GM21717 (cell line): ENCODE data around the gene NFIA.

Experiments used
- ATAC-seq: cut with Tn5 transposase; IDR thresholded peaks from one replicate; pipeline ENCODE4 v1.9.1; 2021; ENCODE audit warnings: mild to moderate bottlenecking, moderate library complexity; ENCODE audit not compliant: unreplicated experiment

The NFIA gene

DNA sequence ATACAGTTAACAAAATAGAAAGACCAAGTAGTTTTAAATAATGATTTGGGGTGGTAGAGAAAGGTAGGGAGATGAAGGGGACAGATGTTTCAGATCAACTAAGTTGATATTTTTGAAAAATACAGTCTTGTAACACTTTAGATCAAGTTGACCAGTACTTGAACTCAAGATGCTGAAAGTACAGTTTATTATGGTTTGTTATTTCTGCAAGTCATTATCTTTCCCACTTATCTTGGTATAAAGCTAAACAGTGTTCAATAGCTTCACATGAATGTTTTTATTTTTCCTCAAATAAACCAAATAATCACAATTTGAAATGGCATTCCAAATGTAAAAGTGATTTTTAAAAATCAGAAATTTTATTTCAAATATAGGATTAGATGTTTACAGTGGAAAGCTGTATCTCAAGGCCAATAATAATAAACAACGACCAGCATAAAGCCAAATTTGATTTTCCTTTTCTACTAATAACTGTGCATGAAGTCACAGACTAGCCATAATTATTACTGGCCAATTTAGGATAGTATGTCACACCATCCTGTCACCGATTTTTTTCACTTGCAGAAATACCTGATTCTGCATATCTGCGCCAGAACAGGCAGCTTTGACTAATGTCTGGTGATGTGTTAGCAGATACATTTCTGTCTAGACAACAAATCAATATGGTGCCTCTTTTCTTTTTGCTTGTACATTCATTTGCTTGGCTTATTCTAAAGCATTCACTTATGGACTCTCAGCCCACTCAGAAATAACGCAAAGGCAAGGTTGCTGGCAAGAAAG is 322.4 kb downstream of the NFIA start:
- ATAC-seq: no peak

DNA sequence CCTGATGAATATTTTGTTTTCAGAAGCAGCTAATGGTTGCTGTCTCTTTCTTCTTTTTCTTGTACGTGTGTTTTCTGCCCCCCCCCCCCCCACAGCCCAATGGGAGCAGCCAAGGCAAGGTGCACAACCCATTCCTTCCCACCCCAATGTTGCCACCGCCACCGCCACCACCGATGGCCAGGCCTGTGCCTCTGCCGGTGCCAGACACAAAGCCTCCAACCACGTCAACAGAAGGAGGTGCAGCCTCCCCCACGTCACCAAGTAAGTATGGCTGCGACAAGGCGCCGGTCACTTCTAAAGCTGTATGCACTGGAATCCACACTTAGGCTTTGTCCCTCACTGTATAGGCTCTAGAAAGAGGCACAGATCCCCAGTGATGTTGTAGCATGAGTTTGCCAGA is 324.1 kb downstream of the NFIA start:
- no peak for ATAC-seq

DNA sequence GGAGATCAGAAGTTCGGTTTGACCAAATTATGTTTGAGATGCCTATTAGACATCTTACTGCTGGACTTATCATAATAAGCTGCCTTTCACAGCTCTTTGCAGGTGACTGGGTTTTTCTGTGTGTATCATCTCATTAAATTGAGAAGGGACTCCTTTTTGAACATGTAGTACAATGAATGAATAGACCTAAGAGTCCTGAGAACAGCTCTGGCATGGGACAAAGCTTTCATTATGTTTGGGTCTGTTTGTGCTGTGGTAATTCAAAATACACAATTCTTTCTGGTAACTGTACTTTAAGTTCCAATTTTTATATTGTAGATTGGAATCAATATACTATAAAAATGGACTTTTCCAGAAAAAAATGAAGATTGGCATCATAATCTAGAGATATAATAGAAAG is 330.2 kb downstream of the NFIA start:
- ATAC-seq: no peak

DNA sequence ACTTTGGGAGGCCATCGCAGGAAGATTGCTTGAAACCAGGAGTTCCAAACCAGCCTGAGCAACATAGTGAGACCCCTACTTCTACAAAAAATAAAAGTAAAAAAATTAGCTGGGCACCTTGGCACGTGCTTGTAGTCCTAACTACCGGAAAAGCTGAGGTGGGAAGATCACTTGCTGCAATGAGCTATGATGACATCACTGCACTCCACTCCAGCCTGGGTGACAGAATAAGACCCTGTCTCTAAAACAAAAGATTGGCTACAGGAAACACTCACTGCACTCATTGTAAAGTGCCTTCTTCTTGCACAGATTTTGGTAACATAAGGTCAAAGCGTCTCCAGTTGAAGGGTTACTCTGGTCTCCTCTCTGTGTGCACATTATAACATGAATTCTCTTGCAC is 336.8 kb downstream of the NFIA start:
- ATAC-seq: no peak

DNA sequence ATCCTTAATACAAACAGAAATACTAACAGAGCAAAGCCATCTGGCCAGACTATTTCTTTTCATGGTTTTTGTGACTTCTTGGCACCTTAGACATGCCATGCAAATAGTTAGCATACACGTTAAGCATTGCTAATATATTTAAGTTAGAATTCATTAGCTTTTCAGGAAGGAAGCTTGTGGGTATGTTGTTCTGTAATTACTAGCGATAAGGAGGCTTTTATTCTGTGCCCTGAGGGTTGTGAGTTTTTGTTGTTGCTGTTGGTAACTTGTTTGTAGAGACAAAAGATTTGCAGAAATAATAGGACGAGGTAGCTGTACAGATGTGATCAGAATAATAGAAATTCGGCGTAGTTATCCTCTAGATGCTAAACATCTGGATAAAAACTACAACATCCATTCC is 337.3 kb downstream of the NFIA start:
- ATAC-seq: no peak

DNA sequence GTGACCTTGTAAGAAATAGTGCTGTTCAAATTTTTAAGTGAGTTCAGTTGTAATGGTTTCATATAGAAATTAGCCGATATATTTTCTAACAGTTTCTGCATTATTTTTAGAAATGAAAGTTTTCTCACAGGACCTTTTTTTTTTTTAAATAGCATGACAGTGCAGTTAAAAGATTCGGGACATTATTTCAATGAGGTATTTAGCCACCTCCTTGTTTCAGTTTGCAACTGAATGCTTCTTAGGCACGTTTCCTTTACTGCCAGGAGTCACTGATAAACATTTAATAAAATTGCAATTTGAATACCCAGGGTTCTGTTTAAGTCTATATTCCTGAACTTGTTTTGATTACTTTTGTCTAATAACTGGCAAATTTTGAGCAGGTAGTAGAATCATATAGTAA is 337.9 kb downstream of the NFIA start:
- no peak for ATAC-seq

DNA sequence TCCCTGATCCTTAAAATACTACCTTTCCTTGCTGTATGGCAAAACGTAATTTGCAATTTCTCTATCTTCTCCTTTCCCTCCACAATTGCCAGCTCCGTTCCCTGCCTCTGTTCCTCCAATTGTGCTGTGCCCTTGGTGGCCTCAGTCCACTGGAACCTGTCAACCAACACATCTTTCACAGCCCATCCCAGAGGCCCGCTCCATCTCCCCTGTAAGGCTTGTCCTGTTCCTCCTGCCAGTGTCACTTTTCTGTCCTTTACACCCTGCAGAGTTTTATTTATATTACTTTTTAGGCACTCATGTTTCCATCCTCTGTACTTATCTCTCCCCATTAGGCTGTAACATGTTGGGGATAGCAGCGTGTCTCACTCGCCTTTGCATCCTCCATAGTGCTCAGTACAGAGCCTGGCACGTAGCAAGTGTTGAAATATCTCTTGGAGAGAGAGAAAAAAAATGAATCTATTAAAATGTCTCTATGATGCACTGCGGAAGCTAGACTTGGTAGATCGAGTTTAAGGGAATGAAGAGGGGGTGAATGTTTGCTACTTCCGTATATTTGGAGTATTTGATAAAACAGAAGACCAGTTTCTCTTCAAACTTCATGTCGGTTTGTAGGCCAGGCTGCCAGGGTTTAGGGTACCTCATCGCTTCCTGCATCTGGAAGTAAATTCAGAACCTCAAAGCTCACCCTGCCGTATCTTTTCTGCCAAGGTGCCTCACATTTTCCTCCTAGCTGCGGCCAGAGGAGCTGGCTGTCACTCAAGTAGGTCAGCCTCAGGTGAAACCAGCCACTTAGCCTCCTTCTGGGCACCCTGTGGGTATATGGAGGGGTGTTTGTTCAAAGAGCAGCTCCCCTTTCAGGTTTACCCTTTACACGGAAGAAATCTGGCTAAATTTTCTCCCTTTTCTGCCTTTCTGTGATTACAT is 338.8 kb downstream of the NFIA start:
- ATAC-seq: no peak

DNA sequence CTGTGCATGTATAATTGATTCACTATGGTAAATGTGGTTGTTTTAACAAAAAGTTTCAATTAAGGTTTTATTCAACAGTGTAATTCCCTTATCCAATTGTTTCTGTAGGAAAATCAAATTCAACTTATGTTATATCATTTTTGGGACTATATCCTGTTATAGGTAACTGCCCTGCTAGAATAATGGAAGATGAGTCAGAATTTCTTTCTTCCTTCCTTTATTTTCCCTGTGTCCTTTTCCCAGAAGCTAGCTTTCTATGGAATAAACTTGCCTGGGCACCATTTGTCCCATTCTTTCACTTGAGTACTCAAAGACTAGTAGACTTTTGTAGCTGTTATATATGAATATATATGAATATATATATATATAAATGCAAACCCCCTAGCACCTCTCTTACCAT is 341.3 kb downstream of the NFIA start:
- no peak for ATAC-seq

DNA sequence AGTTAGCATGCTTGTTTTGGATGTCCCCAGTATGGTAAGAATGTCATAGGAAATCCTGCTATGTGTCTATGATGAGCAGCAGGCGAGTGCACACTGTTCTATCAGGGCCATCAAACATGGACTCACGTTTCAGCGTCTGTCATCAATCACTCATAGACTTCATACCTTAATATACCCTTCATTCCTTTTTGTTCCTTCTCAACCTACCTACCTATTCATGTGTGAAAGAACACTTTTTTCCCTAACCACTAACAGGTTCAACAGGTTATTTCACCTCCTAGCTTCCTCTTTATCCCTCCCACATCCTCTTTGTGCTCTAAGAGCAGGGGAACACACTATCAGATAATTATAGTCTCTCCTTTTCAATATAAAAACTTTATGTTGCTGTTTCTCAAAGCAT is 342.0 kb downstream of the NFIA start:
- ATAC-seq: no peak

DNA sequence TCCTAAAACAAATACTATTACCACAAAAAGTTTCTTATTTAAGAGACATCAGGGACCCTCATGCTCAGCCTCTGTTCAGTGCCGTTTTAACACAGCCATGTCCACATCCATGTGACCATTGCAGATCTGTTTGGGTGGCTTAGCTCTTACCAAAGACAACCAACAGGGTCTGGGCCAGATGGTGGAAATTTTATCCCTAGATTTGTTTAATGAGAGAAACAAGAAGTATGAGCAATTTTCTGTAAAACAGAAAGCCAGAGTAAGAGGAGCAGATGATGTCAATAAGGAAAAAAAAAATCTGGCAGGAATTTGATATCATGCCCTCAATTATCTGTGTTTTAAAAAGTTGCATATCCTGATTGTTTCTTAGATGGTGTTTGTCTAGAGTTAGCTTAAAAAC is 342.7 kb downstream of the NFIA start:
- no peak for ATAC-seq

DNA sequence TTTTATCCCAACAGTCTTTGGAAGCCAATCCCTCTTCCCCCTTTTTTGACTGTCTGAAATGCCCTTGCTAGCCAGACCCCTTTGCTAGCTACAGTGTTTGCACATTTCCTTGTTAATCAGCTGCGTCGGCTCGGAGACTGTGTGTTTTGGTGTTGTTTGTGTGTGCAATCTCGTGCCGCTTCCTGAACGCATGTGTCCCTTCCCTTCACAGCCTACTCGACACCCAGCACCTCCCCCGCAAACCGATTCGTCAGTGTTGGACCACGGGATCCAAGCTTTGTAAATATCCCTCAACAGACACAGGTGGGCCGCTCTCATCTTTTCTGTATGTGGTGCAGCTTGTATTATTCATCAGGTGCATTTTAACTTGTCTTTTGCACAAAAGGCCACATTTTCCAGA is 343.9 kb downstream of the NFIA start:
- ATAC-seq: no peak

DNA sequence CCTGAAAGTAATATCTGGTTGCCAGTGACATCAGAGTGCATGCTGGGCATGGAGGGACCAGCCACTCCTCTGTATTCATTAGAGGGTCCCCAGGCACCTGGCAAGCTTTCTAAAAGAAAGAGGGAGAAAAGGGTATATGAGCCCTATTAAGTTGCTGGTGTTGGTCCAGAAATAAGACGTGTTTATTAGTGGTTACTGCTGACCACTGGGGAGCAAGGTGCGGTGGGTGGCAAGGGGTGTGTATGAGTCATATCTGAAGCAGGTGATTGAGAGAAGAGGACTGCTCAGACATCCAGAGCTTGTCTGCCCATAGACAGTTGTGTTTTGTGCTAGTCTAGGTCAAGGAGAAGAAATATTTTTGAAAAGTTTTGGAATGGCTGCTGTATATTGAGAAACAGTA is 344.5 kb downstream of the NFIA start:
- ATAC-seq: no peak

DNA sequence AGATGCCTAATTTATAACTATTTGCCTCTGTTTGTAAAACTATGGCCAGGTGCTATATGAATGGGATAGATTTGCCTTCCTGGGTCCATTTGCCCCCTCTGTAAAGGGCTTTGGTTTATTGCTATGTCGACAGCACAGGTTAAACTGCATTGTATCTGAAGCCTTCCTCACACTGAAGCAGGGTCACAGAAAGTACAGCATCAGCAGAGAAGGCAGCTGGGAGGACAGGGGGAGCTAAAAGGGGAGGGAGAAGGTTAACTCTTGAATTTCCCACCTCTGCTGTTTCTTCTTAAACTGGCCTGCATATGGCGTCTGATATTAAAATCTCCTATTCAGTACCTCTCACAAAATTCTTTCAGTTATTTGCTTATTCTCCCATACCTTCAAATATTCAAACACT is 345.1 kb downstream of the NFIA start:
- no peak for ATAC-seq

DNA sequence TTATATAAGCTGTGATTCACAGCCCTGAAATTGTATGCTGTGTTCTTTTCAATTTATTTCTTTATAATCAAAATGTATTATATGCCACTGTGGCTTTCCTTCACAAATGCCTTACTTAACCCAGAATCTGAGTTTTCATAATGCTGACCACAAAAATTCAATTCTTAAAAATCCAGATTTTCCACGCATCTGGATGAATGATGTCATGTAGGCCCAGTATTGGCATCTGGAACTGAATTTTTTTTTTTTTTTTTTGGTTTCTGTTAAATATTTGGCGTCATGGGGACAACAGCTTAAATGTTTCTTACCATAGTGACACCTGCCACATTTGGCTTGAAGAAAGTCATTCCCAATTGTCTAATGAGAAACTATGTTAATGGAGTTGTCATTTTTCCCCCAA is 345.8 kb downstream of the NFIA start:
- ATAC-seq: no peak

DNA sequence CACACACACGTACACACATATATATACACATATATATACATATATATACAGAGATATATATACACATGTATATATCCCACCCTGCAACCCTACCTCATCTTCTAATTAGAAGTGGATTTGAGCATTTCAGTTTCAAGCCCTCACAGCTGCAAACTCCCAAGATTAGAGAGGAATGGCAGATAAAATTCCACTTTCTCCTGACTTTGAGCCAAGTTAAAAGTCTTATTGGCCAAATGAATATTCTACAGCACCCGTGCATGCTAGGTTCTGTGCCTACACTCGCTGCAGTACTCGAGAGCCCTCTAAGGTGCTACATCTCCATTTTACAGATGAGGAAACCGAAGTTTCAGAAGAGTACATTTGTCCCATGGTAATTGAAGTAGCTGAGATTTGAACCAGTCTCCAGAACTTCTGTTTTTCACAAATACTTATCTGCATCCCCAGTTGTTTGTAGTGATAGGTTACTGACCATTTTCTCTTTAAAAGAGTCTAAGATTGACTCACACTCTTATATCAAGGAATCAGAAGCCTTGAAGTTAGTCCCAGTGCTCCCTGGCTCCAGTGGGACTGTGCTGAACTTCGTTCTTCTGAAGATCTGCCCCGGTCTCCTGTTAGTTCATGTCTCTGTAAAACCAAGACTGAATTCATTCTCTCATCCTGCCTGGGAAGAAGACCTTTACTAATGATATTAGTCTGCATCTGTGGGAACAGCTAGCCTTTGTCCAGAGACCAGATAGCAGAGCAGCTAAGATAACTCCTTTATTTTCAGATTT is 350.4 kb downstream of the NFIA start:
- ATAC-seq: no peak

DNA sequence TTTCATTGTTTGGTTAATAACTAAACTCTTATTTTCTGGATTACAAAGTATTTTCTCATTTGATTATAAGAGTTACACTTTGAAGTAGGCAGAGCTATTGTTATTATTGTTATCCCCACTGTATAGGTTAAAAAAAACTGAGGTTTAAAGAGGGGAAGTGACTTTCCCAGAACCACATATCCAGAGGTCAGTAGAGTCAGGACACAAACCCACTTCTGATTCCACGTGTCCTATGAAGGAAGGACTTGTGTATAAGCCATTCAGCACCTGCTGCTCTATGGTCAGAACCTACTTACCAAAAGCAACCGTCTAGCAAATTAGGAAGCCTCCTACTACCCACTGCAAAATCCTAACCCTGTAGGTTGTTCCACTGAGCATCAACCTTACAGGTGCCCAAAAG is 351.3 kb downstream of the NFIA start:
- no peak for ATAC-seq

DNA sequence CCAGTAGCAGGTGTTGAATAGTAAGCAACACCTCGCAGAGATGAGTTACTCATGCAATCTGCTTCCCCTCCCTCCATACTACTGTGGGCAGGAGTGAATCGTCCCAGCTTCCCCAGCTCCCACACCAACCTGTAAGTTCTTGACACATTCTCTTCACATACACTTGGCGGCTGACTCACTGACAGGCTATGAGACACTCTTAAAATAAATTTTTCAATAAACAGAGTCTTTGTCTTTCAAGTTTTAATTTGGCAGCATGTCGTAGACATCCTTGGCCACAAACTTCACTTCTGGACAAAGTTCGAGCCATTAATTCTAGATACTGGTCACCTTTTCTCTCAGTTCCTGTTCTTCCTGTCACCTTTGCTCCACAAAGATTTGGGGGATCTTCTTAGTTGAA is 351.9 kb downstream of the NFIA start:
- ATAC-seq: no peak

DNA sequence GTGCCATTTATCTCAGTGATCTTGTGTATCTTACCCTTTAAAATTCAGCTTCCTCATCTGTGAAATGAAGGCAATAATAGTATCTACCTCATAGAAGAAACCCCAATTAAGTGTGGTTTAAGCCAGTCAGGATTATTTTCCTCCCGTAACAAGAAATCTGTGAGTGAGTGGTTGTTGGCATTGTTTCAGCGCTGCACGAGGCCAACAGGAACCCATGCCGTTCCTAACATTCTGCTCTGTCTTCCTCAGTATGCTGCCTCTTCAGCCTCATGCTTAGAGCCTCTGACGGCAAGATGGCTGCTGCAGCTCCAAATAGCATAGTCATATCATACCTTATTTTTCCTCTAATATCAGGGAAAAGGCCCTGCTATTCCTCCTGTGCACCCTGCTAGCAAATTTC is 352.9 kb downstream of the NFIA start:
- no peak for ATAC-seq

DNA sequence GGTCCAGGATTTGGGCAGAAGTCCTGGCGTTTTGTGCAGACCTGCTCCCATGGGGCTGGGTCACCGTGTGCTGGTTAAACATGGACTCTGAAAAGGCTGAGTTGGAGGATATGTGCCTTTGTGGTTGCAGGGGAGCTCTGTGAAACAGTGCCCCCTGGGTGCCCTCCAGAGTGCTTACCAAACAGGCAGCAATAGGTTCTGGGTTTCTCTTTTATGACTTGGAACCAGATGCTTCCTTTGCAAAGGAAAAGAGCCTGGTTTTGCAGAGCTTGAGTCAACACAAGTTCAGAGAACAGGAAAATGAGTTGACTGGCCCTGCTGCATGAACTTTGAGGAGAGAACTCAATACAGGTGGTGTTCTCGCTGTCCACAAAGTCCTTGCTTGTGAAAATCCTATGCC is 353.7 kb downstream of the NFIA start:
- no peak for ATAC-seq

DNA sequence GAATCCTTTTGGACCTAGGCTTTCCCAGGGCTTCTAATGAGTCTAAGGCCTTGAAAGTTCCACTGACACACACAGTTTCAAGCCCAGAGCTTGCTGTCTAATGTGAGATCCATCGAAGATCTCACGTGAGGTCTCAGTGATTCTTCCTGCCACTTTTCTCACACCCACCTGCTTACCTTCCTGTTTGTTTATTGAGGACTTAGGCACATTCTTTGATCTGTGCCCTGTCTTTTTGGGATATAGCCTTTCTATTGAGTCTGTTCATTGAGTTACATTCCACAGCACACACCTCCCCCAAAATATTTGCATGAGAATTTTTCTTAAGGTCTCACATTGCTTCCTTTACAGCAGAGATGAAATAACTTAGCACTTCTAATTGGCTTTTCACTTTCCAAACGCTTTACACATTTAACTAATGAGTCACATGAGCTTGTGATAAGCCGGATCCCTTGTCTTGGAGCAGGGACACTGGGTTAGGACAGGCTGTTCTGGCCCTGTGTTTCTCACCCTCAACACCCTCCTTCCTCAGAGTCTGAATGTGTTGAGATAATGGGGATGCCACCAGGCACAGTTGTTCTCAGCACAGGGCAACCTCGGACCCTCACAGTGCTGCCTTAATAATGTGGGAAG is 354.2 kb downstream of the NFIA start:
- ATAC-seq: no peak

DNA sequence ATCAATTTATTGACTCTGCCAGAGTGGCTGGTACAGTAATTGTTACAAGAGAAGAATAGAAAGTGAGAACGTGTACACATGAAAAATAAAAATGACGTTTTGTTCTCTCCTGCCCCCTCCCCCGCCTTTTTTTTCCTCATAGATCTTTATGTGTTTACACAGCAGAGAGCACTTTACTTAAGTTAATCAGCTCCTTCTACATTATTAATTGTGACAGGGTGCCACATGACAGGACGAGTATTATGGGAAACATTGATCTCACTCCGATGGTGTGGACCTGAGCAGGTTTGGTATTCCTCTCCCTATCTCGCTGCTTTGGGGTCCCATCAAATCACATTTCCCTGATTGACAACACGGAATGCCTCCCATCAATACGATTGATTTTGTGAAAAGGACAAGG is 356.9 kb downstream of the NFIA start:
- no peak for ATAC-seq
